GM12872 (cell line): ENCODE measurements around the gene KLF9.
A peak's percentile ranks its signal among the peaks of the same experiment; 100 is the strongest.

Source experiments
- CTCF ChIP-seq: IDR thresholded peaks from 3 replicates; pipeline ENCODE4 v1.5.1; 2011; ENCODE audit warnings: low read depth, mild to moderate bottlenecking, low read length, moderate library complexity; ENCODE audit not compliant: insufficient read depth

The KLF9 gene

GRCh38 chr9:70402213-70402612 is 12.2 kb downstream of the KLF9 start:
- no peak for TF ChIP-seq CTCF

- TF ChIP-seq CTCF, result no peak
Observed at GRCh38 chr9:70400107-70400892, 14.2 kb downstream of the KLF9 start.

GRCh38 chr9:70399141-70399540 is 15.3 kb downstream of the KLF9 start:
- no peak for TF ChIP-seq CTCF

GRCh38 chr9:70398145-70398556 is 16.3 kb downstream of the KLF9 start:
- TF ChIP-seq CTCF, result no peak

GRCh38 chr9:70395652-70396051 is 18.8 kb downstream of the KLF9 start:
- no peak for TF ChIP-seq CTCF

GRCh38 chr9:70392850-70393249 is 21.6 kb downstream of the KLF9 start:
- no peak for TF ChIP-seq CTCF

- peak; percentile 41; the same call in 2 of the 3 replicates for TF ChIP-seq CTCF
Observed at GRCh38 chr9:70392189-70392588, 22.3 kb downstream of the KLF9 start.
